T-cell (primary cell): Measurements from ENCODE around the gene FOXJ3. TPM values are rescaled to one million over a fixed set of nuclear protein-coding genes. Genes with fewer than 3 reads are reported as not detected.

Source experiments
- ATAC-seq, 4 experiments: fragments of 200-7000 bp in 3 of 4; fragments of 150-1000 bp in 1 of 4; cut with Tn5 transposase; replicated peaks in 1 of 4; 1 replicate in 3 of 4; 2 replicates in 1 of 4; pipeline ENCODE4 v1.10.0; 2021; ENCODE audit warnings: moderate library complexity in 3 of 4, mild to moderate bottlenecking in 2 of 4, moderate number of reproducible peaks in 1 of 4
- CTCF ChIA-PET, 2 donors: fragments of 300-600 bp; sonication (Branson Sonifier 250); formaldehyde crosslinking; loops; one replicate each; lab custom pipeline; 2022; ENCODE audit warnings: antibody characterized with exemption in 2 of 2; lab: Charles Lee
- POLR2A ChIA-PET, 2 donors: fragments of 300-600 bp; sonication (Branson Sonifier 250); formaldehyde crosslinking; loops; one replicate each; lab custom pipeline; 2022; ENCODE audit warnings: antibody characterized with exemption in 2 of 2; lab: Charles Lee
- DNase-seq, 35 experiments: peaks; one replicate each; pipeline versions ENCODE4 v3.0.0 to v3.0.0-alpha.2; 2013 to 2023
- H3K27ac ChIP-seq: one replicate; pipeline ENCODE4 v1.5.1; 2013; ENCODE audit warnings: low read length
- H3K27me3 ChIP-seq, 2 experiments: replicated peaks in 1 of 2; 1 replicate in 1 of 2; 2 replicates in 1 of 2; pipeline versions ENCODE4 v1.6.1 to v1.7.0; 2013; ENCODE audit warnings: low read length in 1 of 2, mixed read lengths in 1 of 2; ENCODE audit not compliant: control insufficient read depth in 2 of 2, insufficient read depth in 2 of 2; ENCODE audit errors: extremely low read depth in 1 of 2
- H3K36me3 ChIP-seq, 2 donors: 1 replicate in 1 of 2; 2 replicates in 1 of 2; pipeline versions ENCODE4 v1.6.1 to v1.7.0; 2013; ENCODE audit warnings: low read length in 1 of 2; ENCODE audit not compliant: control insufficient read depth in 2 of 2, insufficient read depth in 1 of 2; ENCODE audit errors: extremely low read depth in 1 of 2
- H3K4me1 ChIP-seq, 2 experiments: 1 replicate in 1 of 2; 2 replicates in 1 of 2; pipeline versions ENCODE4 v1.6.1 to v1.7.0; 2013; ENCODE audit warnings: low read length in 2 of 2, mixed read lengths in 1 of 2; ENCODE audit not compliant: insufficient read depth in 2 of 2, control insufficient read depth in 1 of 2; ENCODE audit errors: extremely low read depth in 1 of 2
- H3K4me3 ChIP-seq, 2 donors: 1 replicate in 1 of 2; 2 replicates in 1 of 2; pipeline versions ENCODE4 v1.5.1 to v1.7.0; 2013; ENCODE audit warnings: mild to moderate bottlenecking in 2 of 2, low read length in 1 of 2, moderate library complexity in 1 of 2; ENCODE audit not compliant: control insufficient read depth in 1 of 2; ENCODE audit errors: extremely low read depth in 1 of 2
- H3K9me3 ChIP-seq: 2 replicates; pipeline ENCODE4 v1.7.0; 2013
- H3K27ac Mint-ChIP-seq, 2 donors: one replicate each; pipeline ENCODE4 v1.8.0; 2020 to 2021; ENCODE audit warnings: mild to moderate bottlenecking in 2 of 2, mixed read lengths in 2 of 2
- H3K27me3 Mint-ChIP-seq, 2 donors: one replicate each; pipeline ENCODE4 v1.8.0; 2021 to 2022; ENCODE audit warnings: mixed read lengths in 2 of 2
- H3K36me3 Mint-ChIP-seq: one replicate; pipeline ENCODE4 v1.8.0; 2021; ENCODE audit warnings: mixed read lengths
- H3K4me1 Mint-ChIP-seq, 3 donors: one replicate each; pipeline ENCODE4 v1.8.0; 2020 to 2022; ENCODE audit warnings: mixed read lengths in 3 of 3, mild to moderate bottlenecking in 1 of 3
- H3K4me3 Mint-ChIP-seq, 3 donors: one replicate each; pipeline ENCODE4 v1.8.0; 2020 to 2022; ENCODE audit warnings: mild to moderate bottlenecking in 3 of 3, mixed read lengths in 3 of 3, moderate library complexity in 3 of 3
- H3K9me3 Mint-ChIP-seq, 3 donors: one replicate each; pipeline ENCODE4 v1.8.0; 2020 to 2022; ENCODE audit warnings: mixed read lengths in 3 of 3
- WGBS: methylation state at CpG from one replicate; pipeline ENCODE4 v1.1.5; 2013; ENCODE audit warnings: missing lambda C conversion rate; ENCODE audit not compliant: insufficient coverage; 5-methylcytosine and 5-hydroxymethylcytosine counted together
- total RNA-seq, 35 experiments: library from RNA in 6 of 35; stranded (reverse) in 6 of 35; fragments of 120-200 nt in 1 of 35; gene quantifications; one replicate each; pipeline versions ENCODE4 v1.2.1 to v1.2.4 and lab custom pipeline; 2013 to 2026

FOXJ3 gene
- total RNA-seq, 5 donors from 2014 or later (not counting 1 experiment from before 2014, with no cell fraction given) = 71.4 to 87.7 (median 77.8) TPM

DNA sequence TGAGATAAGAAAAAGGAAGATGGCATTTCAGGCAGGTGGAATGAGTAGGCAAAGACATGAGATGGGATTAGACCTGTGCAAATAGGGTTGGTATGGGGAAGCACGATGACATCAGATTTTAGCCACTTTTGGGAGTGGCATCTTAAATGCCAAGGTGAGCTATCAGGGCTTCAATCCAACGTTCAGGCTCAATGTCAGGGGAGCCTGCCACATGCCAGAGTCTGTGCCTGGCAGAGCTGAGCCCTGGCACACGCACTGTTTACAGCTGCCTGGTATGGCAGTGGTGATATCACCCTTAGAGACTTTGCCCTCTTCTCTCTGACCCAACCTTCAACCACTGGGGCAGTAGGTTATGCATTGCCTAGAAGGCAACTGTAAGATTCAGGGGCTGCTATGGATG, 182.9 kb downstream of the FOXJ3 start:
- ATAC-seq (no peak), DNase-seq (no peak)
- ChIA-PET CTCF (no interaction called here), POLR2A (no interaction called here)
- no peak overlapping the region for H3K27ac Mint-ChIP-seq
- no peaks in the 10 kb centered on the region for H3K9me3 ChIP-seq
- no peak overlapping the region for H3K4me3 Mint-ChIP-seq
- H3K4me3 ChIP-seq = no peak overlapping the region
- no peaks in the 10 kb centered on the region for H3K9me3 Mint-ChIP-seq
- WGBS = 69% methylated on average over 3 of the region's 3 CpGs
- peaks cover 6 to 18% of the 10 kb centered on the region in 2 donors for H3K27me3 Mint-ChIP-seq
- no peak overlapping the region for H3K27ac ChIP-seq
- peaks cover 0 to 16% of the 10 kb centered on the region in 2 experiments for H3K27me3 ChIP-seq
- H3K4me1 ChIP-seq = no peaks in the 10 kb centered on the region
- no peaks in the 10 kb centered on the region for H3K4me1 Mint-ChIP-seq
- no peaks in the 10 kb centered on the region for H3K36me3 Mint-ChIP-seq
- no peaks in the 10 kb centered on the region for H3K36me3 ChIP-seq

DNA sequence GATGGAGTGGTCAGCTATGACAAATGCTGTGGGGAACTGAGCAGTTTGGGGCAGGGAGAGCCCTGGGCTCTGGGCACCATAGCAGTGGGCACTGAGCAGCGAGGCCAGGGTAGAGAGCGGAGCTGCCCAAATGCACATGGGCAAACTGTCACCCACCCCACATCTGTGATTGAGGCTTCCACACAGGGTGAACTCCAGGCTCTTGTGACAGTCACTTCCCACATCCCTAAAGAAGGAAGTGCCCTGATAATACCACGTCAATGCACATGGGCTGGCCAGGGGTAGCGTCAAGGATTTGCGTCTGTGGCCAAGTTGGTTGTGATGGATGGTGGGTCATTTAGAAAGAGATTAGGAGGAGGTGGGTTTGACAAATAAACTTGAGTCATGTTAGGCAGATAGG, 184.4 kb downstream of the FOXJ3 start:
- 100% methylated on average over 4 of the region's 5 CpGs for WGBS
- no peaks in the 10 kb centered on the region for H3K36me3 Mint-ChIP-seq
- H3K27me3 Mint-ChIP-seq = peaks cover 6 to 18% of the 10 kb centered on the region in 2 donors
- Histone ChIP-seq H3K27ac (no peak overlapping the region), H3K27me3 (peaks cover 0 to 30% of the 10 kb centered on the region in 2 experiments), H3K4me1 (no peaks in the 10 kb centered on the region), H3K36me3 (no peaks in the 10 kb centered on the region), H3K4me3 (no peak overlapping the region), H3K9me3 (no peaks in the 10 kb centered on the region)
- H3K9me3 Mint-ChIP-seq = no peaks in the 10 kb centered on the region
- POLR2A ChIA-PET = no interaction called here
- H3K4me3 Mint-ChIP-seq = no peak overlapping the region
- CTCF ChIA-PET = interaction anchor here in 1 of 2 donors (0.5 kb wide), 1 partner anchor 92 kb away, joined by 5 read pairs; no protein-coding TSS in a partner anchor
- no peak for DNase-seq
- no peak for ATAC-seq
- H3K4me1 Mint-ChIP-seq = no peaks in the 10 kb centered on the region
- H3K27ac Mint-ChIP-seq = no peak overlapping the region

DNA sequence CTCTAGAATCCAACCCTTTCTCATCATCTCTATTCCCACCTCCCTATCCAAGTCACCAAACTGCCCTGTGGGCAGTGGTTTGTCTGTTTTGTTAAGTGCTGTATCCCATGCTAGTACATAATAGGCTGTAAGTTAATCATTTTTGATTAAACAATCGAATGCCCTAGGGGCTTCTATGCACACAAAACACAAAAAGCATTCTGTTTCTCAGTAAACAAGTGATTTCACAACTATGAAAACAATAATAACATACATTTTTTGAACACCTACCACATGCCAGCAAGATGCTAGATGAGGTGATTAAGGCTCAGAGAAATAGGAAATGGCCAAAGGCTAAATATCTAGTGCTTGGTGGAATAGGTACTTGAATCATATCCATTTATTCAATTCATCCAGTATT, 186.9 kb downstream of the FOXJ3 start:
- no CpG with 5 or more reads among the region's 1 CpG for WGBS
- ATAC-seq = no peak
- ChIA-PET CTCF (interaction anchor here in 1 of 2 donors (0.6 kb wide), 1 partner anchor 580 kb away, joined by 3 read pairs; no protein-coding TSS in a partner anchor), POLR2A (no interaction called here)
- Mint-ChIP-seq H3K27ac (no peak overlapping the region), H3K4me3 (no peak overlapping the region), H3K36me3 (no peaks in the 10 kb centered on the region), H3K4me1 (peaks cover 5% of the 10 kb centered on the region in 3 donors), H3K9me3 (no peaks in the 10 kb centered on the region), H3K27me3 (peaks cover 6 to 28% of the 10 kb centered on the region in 2 donors)
- Histone ChIP-seq H3K4me1 (no peaks in the 10 kb centered on the region), H3K27me3 (peaks cover 0 to 33% of the 10 kb centered on the region in 2 experiments), H3K9me3 (no peaks in the 10 kb centered on the region), H3K36me3 (no peaks in the 10 kb centered on the region), H3K4me3 (no peak overlapping the region), H3K27ac (no peak overlapping the region)
- DNase-seq = no peak

DNA sequence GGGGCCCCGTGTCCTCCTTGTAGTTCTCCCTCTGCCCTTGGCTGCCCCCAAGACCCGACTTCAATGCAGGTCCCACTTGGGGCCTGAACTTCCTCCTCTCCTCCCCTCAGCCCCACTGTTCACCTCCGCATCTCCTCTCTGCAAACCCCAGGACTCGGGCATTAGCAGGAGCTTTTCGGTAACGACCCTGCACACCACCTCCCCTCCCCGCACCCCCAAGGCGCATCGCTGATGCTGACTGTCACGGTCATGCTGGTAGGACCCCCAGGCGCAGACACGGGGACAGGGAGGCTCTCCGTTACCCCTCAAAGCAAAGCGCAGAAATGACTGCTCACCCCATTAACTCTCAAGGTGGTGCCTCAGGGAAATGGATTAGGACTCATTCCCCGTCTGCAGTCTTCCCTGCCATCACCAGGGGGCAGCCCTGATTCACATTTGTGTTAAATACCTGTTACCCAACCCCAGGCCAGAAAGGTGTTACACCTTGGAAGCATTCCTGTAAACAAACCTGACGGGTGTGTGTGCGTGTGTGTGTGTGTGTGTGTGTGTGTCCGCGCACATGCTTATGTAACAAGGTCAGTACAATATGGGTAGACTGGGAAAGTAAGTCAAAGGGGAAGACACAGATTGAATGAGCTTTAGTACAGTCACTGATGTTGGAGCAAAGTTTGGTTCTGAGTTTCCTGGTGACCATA, 188.3 kb downstream of the FOXJ3 start:
- peaks cover 0 to 38% of the 10 kb centered on the region in 2 experiments for H3K27me3 ChIP-seq
- H3K4me1 ChIP-seq = no peaks in the 10 kb centered on the region
- Mint-ChIP-seq H3K9me3 (no peaks in the 10 kb centered on the region), H3K4me3 (no peak overlapping the region), H3K27ac (no peak overlapping the region), H3K27me3 (peaks cover 12 to 29% of the 10 kb centered on the region in 2 donors), H3K4me1 (peaks cover 6 to 8% (median 6%) of the 10 kb centered on the region in 3 donors), H3K36me3 (no peaks in the 10 kb centered on the region)
- CTCF ChIA-PET = no interaction called here
- H3K4me3 ChIP-seq = no peak overlapping the region
- POLR2A ChIA-PET = interaction anchor here in 1 of 2 donors (0.6 kb wide), 1 partner anchor 25 kb away, joined by 7 read pairs; no protein-coding TSS in a partner anchor
- no peak overlapping the region for H3K27ac ChIP-seq
- 24% methylated on average over 11 of the region's 19 CpGs for WGBS
- H3K36me3 ChIP-seq = no peaks in the 10 kb centered on the region
- peak; percentile 61 to 67 (median 62) for ATAC-seq
- peak; percentile 25 to 73 (median 59) for DNase-seq
- no peaks in the 10 kb centered on the region for H3K9me3 ChIP-seq

DNA sequence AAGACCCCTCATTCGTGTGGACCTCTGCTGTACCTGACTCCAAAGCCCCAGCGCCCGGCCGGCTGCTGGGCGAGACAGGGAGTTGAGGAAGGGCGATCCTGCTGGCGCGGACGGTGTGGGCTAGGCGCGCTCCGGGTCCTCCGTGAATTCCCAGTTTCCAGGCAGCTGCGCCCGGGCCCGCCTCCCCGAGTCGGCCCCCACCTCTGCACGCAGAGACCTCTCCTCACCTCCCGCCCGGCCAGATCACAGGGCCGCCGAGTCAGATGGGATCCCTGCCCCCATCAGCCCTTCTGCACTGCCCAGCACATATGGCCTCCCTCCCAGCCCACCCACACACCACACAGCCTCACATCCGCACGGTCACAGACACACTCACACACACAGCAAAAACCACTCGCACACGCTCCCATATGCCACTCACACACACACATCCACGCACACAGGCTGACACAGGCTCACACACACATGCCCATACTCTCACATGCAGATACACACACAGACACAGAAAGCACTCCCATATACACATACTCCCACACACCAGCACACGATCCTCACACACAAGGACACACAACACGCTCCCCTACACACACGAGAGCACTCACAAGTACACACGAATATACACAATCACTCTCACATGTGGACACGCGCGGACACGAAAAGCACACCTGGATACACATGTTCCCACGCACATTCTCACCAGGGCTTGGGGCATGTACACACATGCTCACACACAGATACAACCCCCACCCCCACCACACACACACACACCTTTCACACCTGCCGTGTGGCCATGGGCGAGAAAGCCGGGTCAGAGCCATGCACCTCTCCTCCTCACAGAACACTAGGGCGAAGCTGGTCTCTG, 189.0 kb downstream of the FOXJ3 start:
- H3K27ac Mint-ChIP-seq = no peak overlapping the region
- ChIA-PET POLR2A (no interaction called here), CTCF (no interaction called here)
- peaks cover 12 to 28% of the 10 kb centered on the region in 2 donors for H3K27me3 Mint-ChIP-seq
- ATAC-seq (no peak), DNase-seq (no peak)
- Histone ChIP-seq H3K27ac (no peak overlapping the region), H3K27me3 (peaks cover 0 to 38% of the 10 kb centered on the region in 2 experiments), H3K36me3 (no peaks in the 10 kb centered on the region), H3K9me3 (no peaks in the 10 kb centered on the region), H3K4me3 (no peak overlapping the region), H3K4me1 (no peaks in the 10 kb centered on the region)
- H3K36me3 Mint-ChIP-seq = no peaks in the 10 kb centered on the region
- 64% methylated on average over 37 of the region's 41 CpGs for WGBS
- peaks cover 6 to 8% (median 6%) of the 10 kb centered on the region in 3 donors for H3K4me1 Mint-ChIP-seq
- no peak overlapping the region for H3K4me3 Mint-ChIP-seq
- no peaks in the 10 kb centered on the region for H3K9me3 Mint-ChIP-seq

DNA sequence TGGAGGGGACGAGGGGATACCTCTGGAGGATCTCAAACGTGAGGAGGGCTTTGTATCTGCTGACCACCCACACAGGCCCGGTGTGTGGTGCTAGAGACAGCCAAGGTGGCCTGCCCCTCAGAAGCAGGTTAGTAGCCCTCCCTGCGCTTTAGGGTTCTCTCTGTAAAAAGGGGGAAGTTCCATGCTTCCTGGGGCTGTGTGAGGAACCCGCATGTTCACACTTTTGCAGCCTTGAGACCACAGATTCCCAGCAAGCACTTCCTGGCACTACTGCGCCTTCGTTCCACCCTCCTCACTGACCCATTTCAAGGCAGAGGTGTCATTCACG, 189.7 kb downstream of the FOXJ3 start:
- Histone ChIP-seq H3K36me3 (no peaks in the 10 kb centered on the region), H3K4me1 (no peaks in the 10 kb centered on the region), H3K9me3 (no peaks in the 10 kb centered on the region), H3K4me3 (no peak overlapping the region), H3K27me3 (peaks cover 0 to 35% of the 10 kb centered on the region in 2 experiments), H3K27ac (no peak overlapping the region)
- Mint-ChIP-seq H3K36me3 (no peaks in the 10 kb centered on the region), H3K4me1 (peaks cover 6 to 8% (median 6%) of the 10 kb centered on the region in 3 donors), H3K9me3 (no peaks in the 10 kb centered on the region), H3K27ac (no peak overlapping the region), H3K4me3 (no peak overlapping the region), H3K27me3 (peaks cover 10 to 29% of the 10 kb centered on the region in 2 donors)
- no peak for DNase-seq
- no peak for ATAC-seq
- ChIA-PET CTCF (no interaction called here), POLR2A (no interaction called here)
- WGBS = 32% methylated on average over 7 of the region's 8 CpGs
